GM18907 (cell line): Measurements from ENCODE around the gene CNNM4.

Source experiments
- ATAC-seq: cut with Tn5 transposase; IDR thresholded peaks from one replicate; pipeline ENCODE4 v1.9.1; 2021; ENCODE audit warnings: mild to moderate bottlenecking, moderate library complexity; ENCODE audit not compliant: unreplicated experiment

Gene CNNM4

DNA sequence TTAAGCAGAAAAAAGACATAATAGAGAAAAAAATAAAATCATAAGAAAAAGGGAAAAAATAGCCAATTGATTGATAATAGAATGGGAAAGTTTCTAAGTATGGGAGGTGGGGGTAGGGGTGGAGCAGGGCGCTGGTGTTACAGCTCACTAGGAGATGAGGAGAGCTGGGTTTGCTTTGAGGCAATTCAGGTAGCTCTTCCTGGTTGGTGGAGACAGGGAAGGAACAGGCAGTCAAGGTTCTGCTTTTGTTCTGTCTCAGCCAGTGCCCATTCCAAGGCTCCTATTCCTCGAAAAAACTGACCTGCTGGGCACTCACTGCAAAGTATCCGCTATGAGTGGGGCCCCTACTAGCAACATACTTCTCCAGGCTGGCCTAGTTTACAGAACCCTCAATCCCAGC lies 1.7 kb upstream of the CNNM4 start:
- no peak for ATAC-seq

DNA sequence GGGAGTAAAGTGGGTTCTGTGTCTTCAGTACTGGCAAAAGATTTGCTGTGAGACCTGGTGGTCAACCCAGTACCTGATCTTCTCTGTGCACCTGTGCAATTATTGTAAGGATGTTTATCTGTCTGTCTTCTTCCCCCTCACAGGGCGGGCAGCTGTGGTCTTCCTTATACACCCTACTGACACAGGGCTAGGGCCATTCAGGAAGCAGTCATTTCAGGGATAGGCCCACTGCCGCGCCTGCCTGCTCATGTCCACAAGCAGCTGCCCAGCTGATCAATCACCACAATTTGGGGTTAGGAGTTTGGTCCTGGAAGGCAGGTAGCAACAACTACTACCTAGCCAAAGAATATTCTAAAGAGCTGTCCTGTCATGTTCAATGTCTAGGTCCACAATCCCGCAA lies 1.2 kb upstream of the CNNM4 start:
- ATAC-seq: no peak

DNA sequence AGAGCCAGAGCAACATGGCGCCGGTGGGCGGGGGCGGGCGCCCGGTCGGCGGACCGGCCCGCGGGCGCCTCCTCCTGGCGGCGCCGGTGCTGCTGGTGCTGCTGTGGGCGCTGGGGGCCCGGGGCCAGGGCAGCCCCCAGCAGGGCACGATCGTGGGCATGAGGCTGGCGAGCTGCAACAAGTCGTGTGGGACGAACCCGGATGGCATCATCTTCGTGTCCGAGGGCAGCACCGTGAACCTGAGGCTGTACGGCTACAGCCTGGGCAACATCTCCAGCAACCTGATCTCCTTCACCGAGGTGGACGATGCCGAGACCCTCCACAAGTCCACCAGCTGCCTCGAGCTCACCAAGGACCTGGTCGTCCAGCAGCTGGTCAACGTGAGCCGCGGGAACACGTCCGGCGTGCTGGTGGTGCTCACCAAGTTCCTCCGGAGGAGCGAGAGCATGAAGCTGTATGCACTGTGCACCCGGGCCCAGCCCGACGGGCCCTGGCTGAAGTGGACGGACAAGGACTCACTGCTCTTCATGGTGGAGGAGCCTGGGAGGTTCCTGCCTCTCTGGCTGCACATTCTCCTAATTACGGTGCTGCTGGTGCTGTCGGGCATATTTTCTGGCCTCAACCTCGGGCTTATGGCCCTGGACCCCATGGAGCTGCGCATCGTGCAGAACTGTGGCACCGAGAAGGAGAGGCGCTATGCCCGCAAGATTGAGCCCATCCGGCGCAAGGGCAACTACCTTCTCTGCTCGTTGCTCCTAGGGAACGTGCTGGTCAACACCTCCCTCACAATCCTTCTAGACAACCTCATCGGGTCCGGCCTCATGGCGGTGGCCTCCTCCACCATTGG lies 507 bp downstream of the CNNM4 start:
- peak; percentile 12 for ATAC-seq

DNA sequence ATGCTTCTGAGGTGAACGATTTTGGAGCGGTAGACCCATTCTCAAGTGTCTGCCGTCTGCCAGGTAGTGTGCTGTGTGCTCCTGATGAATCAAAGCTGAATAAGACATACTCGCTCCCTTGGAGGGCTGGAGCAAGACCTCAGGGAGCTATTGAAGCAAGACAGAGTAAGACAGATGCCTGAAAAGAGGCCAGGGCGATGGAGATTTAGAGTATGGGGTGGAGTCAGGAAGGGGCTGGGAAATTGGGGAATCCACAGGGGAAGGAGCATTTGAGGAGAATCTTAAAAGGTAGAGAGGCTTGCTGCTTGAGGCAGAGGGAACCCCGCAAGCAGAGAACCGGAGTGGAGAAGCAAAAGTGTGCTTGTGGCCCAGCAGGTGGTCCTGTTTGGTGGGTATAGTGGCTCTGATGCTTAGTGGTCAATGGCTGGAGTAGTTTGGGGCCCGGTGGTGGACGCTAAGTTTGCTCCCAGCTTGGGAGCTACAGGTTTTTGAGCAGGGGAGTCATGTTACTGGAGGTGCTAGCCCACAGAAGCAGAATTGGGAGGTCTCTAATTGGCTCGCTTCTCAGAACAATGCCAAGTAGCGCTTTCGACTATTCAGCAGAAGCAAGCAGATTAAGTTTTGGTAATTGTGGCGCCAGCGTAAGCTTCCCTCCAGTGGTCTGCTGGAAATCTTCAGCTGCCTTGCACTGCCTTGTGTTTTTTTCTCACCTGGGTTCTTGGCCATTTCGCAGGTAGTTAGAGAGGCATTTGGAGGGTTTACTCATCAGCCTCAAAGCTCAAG lies 2.0 kb downstream of the CNNM4 start:
- ATAC-seq: no peak

DNA sequence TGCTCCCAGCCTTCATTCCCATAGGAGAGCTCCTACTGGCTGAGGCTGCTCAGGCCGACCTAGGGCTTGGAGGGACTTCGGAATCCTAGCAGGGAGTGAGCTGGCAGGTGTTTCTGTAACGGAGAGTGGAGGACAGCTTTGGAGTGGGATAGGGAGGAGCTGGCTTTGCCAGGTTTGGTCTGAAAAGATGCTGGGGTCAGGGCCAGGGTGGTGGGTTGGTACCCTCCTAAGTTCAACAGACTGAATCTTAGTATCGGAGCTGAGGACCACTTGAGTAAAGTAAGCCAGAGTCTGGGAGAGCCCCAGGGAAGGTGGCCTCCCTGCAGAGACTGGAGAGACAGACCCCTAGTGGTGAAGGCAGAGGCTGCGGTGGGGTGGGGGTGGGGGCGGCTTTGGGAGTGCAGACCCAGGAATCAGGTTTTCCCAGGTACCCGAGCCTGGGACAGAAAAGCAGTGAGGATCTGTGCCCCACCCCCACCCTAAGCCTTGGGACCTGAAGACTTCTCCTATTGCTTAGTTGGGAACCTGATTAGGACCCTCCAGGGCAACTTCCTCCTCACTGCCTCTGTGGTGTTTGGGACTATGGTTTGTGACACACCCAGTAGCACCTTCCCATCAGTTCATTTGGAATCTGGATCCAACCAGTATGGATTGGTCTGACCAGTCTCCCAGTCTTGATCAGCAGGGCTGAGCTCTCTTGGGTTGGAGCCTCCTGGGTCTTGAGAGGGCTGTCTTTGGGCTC lies 3.0 kb downstream of the CNNM4 start:
- ATAC-seq: no peak

DNA sequence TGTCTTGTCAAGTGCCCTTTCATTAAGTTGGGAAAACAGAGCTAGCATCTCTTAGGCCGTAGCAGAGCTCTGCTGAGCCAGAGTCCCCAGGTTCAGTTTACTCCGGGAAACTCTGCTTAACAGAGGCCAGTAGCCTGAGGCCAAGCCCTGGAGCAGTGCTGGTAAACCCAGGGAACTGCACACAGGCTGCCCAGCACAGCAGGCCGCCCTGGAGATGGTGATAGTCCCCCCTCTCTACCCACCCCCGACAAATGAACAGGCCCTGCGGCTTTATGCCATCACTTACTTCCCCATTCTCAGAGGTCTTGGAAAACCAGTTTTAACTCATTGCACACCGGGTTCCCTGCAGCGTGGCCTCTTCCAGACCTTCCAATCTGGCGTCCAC lies 3.5 kb downstream of the CNNM4 start:
- no peak for ATAC-seq

DNA sequence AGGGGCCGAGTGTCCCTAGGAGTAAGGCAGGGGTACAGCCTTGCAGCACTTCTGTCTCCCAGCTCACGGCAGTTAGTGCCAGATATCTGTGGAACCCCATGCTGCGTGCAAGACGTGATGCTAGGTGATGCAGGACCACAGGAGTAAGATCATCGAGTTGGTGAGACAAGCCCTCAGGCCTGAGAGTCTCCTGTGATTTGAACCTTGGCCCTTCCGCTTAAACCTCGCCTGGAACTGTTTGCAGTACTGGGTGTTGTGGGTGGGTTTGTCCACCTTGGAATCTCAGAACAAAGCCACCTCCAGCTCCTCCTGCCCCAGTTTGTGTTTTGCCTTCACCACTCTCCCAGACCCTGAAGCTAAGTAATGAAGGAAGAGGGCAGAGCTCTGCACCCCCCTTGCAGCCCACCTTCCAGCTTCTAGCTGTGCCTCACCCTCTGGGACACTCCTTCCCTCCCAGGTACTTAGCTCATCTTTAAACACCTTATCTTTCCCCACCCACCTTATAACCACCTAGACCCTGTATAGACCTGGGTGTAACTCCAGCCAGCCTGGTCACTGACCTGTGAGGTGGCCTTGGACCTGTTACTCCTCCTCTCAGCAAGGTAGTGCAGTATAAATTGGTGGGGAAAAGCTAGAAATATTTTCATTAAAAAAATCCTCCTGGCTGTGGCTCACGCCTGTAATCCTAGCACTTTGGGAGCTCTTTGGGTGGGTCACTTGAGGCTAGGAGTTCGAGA lies 6.6 kb downstream of the CNNM4 start:
- ATAC-seq: no peak

DNA sequence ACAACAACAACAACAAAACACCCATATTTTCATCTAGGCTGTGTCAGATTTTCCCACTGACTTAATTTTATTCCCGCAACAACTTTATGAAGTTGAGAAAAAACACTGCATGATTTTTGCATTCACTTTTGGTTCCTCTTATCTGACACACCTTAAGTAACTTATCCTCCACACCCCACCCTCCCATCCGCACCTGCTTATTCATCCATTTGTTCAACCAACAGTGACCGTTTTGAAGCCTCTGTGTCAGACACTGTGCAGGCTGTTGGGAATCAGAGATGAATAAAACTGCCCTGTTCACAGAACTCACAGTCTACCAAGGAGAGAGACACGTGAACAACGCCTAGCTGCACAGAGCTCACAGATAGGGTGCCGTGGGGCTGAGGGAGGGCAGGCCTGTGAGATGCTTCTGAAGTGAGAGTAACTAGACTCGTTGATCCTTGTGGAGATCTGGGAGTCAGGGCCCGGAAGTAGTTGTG lies 7.4 kb downstream of the CNNM4 start:
- ATAC-seq: peak; percentile 30

DNA sequence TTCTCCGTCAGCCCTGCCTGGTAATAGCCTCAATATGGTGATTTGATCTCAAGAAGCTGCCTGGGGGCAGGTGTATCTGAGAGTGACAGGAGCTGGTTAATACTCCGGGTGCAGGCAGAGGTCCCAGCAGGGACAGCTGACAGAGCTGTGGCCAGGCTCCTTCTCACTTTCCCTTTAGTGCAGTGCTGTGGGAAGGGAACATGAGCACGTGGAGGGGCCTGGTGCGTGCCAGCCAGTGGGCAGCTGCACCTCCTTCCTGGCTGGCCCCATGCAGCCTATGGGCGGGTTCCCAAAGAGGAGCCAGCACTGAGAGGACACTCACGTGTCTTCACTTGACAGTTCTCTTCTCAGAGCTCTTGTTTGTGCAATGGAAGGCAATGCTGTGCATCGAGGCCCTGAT lies 9.1 kb downstream of the CNNM4 start:
- ATAC-seq: no peak

DNA sequence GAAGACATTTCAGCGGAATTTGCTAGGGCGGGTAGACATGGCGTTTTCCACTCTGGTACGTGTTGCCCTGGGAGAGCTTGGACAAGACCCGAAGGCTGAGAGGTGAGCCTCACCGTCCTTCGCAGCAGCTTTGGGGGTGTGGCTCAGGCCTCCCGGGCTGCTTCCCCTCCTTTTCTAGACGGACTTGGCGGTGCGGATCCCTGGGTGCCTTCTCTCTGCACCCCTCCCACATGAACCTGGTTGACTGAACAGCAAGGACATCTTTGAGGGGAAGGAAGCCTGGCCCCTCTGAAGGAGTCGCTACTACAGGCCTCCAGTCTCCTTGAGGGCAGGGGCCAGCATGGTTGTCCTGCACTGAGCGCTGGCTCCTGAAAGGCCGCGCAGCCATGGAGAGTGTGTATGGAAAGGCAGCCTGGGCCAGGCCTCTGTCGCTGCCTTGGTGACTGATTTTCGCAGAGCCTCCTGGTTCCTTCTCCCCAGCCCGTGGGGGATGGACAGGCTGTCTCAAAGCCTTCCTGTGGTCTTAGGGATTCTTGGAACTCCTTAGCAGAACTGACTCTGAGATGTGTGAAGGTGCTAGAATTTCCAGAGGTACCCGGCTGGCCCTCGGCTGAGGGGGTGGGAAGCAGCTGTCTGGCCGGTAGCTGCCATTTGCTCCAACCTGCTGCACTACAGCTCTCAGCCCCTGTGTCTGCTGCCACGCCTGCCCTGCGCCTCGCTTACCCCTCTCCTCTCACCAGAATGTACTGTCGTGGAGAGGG lies 9.9 kb downstream of the CNNM4 start:
- ATAC-seq: no peak

DNA sequence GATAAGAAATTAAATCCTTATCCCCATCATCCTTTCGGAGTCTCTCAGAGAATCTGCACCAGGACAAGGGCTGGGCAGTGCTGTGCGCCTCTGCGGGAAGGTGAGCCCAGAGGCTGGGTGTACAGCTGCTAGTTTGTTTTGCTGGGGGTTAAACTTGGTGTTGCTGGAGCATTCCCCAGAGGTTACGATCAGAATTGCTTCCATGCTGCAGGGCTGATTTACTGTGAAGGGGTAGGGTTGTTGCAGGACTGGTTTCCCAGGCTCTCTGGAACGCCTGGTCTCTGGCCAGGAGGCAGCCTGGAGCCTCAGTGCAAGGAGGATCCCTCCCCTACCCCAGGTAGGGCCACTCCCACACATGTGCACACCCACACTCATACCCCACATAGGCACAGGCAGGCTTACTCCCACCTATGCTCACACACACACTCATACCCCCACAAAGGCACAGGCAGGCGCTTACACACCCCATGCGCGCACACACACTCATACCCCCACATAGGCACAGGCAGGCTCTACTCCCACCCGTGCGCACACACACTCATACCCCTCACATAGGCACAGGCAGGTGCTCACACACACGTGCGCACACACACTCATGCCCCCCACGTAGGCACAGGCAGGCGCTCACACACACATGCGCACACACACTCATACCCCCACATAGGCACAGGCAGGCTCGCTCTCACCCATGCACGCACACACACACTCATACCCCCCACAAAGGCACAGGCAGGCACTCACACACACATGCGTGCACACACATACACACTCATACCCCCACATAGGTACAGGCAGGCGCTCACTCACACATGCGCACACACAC lies 11.3 kb downstream of the CNNM4 start:
- ATAC-seq: no peak

DNA sequence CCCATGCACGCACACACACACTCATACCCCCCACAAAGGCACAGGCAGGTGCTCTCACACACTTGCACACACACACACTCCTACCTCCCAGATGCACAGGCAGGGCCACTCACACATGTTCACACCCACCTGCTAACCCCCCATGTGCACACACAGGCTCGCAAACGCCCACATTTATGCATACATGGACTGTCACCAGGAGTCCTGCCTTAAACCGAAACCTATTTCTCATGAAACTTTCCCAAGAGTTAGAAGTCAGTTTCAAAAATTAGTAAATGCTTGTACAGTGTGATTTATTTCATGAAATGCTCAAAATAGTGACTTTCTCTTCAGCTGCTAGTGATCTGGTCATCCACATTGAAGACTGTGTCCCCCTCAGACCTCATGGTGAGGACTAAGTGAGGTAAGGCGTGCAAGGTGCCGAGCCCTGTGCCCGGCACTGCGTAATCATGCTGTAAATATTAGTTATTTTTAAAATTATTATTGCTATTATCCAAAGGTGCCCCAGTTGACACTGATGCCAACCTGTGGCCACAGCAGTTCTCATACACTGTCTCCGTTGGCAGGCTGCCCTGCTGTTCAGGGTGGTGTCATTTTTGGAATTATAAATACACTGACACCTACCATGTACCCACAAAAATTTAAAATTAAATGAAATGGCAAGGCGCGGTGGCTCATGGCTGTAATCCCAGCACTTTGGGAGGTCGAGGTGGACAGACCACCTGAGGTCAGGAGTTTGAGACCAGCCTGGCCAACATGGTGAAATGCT lies 12.4 kb downstream of the CNNM4 start:
- ATAC-seq: no peak

DNA sequence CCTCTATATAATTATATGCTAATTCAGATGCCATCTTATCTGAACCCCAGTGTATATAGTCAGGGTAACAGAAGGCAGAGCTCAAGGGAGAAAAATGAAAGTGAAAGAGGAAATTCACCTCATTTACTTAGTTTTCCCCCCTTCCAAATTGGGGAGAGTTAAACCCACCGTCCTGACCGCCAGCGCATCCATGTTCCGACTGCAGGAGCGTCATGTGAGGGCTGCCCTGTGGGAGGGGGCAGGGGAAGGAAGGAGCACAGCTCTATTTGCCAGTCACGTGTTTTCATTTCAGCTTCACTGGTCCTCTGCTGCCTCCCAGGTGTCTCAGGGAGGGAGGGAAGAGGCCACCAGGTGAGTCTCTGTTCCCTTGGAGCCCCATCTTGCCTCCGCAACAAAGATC lies 13.2 kb downstream of the CNNM4 start:
- ATAC-seq: no peak

DNA sequence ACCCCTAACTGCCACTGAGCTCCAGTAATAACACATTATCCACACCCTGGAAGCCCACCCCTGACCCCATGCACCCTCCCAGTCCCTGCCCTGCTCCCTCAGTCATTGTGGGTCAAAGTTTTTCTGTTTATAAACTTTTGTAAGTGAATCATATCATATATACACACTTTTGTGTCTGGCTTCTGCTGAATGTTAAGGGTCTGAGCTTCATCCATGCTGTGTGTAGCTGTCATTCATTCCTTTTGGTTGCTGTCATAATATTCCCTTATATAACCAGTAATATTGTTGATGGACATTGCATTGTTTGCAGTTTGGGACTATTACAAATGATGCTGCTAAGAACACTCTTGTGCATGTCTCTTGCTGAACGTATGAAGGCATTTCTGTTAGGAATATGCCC lies 14.5 kb downstream of the CNNM4 start:
- ATAC-seq: no peak

DNA sequence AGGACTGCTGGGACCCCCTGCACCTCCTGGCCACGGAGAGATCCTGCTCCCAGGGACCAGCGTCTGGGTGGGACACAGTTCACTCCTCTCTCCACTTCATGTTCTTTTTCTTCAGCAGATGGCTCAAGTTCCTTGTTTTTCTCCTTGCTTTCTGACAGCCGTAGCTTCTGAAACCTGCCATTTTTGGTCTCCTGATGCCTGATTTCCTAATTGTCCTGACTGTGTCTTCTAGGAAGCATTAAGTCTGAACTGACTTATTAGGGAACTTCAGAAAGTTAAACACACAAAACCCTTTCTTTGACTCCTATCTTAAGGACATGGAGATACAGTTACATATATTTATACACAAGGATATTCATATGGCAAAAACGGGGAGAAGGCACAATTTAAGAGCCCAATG lies 22.7 kb downstream of the CNNM4 start:
- no peak for ATAC-seq

DNA sequence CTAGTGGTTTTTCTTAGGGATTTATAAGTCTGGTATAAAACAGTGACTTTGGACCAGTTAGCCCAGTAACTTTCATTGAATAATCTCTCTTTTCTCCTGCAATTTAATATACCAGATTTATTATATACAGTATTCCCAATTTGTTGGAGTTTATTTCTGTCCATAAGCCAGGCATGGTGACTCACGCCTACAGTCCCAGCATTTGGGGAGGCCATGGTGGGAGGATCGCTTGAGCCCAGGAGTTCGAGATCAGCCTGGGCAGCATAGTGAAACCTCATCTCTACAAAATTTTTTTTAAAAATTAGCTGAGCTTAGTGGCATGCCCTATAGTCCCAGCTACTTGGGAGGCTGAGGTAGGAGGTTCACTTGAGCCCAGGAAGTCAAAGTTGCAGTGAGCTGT lies 26.7 kb downstream of the CNNM4 start:
- ATAC-seq: no peak

DNA sequence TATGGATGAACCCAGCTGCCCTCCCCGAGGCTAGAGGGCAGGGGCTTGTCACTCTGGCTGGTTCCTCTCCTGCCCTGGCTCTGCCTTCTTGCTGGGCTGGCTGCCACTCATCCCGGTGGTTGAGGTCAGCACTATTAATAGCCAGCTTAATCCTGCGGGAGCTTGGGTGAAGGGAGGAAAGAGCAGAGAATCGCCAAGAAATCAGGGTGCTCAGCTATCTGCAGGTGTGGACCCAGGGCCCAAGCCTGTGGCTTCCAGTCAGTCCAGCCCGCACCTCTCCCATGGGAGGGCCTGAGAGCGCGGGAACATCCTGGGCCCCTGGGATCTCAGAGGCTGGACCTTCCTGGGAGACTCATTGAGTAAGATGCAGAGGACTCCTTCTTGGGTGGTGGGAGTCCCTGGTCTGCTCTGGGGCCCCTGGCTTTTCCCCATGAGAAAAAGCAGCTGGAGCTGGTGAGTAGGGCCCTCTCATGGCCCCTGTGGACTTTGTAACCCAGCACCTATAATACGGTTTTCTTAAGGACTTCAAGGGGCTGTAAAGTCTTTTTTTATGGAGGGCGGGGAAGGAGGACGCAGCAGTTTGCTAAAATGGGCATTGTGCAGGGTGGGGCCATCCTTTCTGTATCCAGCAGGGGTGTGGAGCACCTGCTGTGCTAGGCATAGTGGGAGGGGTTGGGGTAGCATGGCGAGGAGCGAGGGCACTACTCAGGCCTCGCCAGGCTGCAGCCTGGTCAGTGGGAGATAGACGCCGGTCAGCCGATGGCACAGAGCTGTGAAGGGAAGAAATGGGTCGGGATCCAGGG lies 27.9 kb downstream of the CNNM4 start:
- ATAC-seq: no peak

DNA sequence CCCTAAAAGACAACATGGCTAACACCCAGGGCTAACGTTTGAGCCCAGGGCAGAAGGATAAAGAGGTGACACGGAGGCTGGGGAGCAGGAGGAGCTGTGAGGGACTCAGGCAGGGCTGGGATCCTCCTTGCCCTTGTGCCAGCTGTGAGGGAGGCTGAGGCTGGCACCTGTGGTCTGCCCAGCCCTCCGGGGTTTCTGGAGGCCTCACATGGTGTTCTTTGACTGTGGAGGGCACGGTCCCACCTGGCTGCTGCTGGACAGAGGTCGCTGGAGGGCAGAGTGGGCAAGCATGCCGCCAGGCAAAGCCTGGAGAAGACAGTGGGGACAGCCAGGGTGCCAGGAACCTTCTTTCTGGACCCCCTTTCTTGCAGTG lies 28.5 kb downstream of the CNNM4 start:
- no peak for ATAC-seq
